Measurements from ENCODE around the gene MRI1.

- TF ChIP-seq CTCF (IDR thresholded peaks at IDR 0.05) (no peak), REST (IDR thresholded peaks at IDR 0.05; ENCODE audit: insufficient read depth in 1 of 2, low read depth in 2 of 2, low read length in 1 of 2) (no peak), POLR2AphosphoS5 (IDR thresholded peaks at IDR 0.05; ENCODE audit: low read depth, low read length) (no peak), SIN3A (IDR thresholded peaks at IDR 0.05; ENCODE audit: borderline replicate concordance, insufficient read depth, low read depth, low read length) (no peak)
Observed at GRCh38 chr19:13823256-13823655, 58.9 kb downstream of the MRI1 start.
